Lower leg skin (tissue), 3 donors: ENCODE data around the gene TRIO.

Experiments
- CTCF ChIP-seq, 3 donors: fragments of 450-650 bp; IDR thresholded peaks; one replicate each; pipeline ENCODE4 v1.5.1; 2016; ENCODE audit warnings: antibody characterized with exemption in 3 of 3, mild to moderate bottlenecking in 3 of 3, moderate library complexity in 2 of 3
- POLR2A ChIP-seq, 2 donors: fragments of 450-650 bp; IDR thresholded peaks; one replicate each; pipeline ENCODE4 v1.6.1; 2016 to 2017; ENCODE audit warnings: antibody characterized with exemption in 2 of 2, mild to moderate bottlenecking in 1 of 2, moderate library complexity in 1 of 2

GRCh38 chr5:14343376-14343775 lies 200.2 kb downstream of the TRIO start:
- no peak for TF ChIP-seq POLR2A (IDR thresholded peaks at IDR 0.05)
- no peak for TF ChIP-seq CTCF (IDR thresholded peaks at IDR 0.05)
